MM.1S (cell line): ENCODE data around the gene MAFF.
A peak's percentile ranks its signal among the peaks of the same experiment; 100 is the strongest.

ENCODE experiments used
- DNase-seq: peaks from one replicate; pipeline ENCODE4 v3.0.0-alpha.2; 2015
- H2AFZ ChIP-seq: fragments of 300-600 bp; sonication (generic); 2 replicates; pipeline ENCODE4 v1.6.0; 2016; ENCODE audit warnings: antibody characterized with exemption, low read length
- H3F3A ChIP-seq: fragments of 300-600 bp; sonication (generic); 2 replicates; pipeline ENCODE4 v1.6.1; 2016; ENCODE audit warnings: mild to moderate bottlenecking, antibody characterized with exemption, low read length, moderate library complexity, mixed read lengths; ENCODE audit not compliant: insufficient read depth
- H3K27ac ChIP-seq: fragments of 300-600 bp; sonication (generic); 2 replicates; pipeline ENCODE4 v1.5.1; 2016; ENCODE audit warnings: mild to moderate bottlenecking, low read length
- H3K27me3 ChIP-seq: fragments of 300-600 bp; sonication (generic); replicated peaks from 2 replicates; pipeline ENCODE4 v1.6.0; 2016; ENCODE audit warnings: low read length; ENCODE audit not compliant: insufficient read depth
- H3K36me3 ChIP-seq: fragments of 300-600 bp; sonication (generic); replicated peaks from 2 replicates; pipeline ENCODE4 v1.6.1; 2016; ENCODE audit warnings: mild to moderate bottlenecking, low read length, mixed read lengths; ENCODE audit not compliant: insufficient read depth
- H3K4me1 ChIP-seq: fragments of 300-600 bp; sonication (generic); 2 replicates; pipeline ENCODE4 v1.6.1; 2016; ENCODE audit warnings: low read length, mixed read lengths
- H3K4me2 ChIP-seq: fragments of 300-600 bp; sonication (generic); 2 replicates; pipeline ENCODE4 v1.6.0; 2016; ENCODE audit warnings: low read depth, low read length
- H3K4me3 ChIP-seq: fragments of 300-600 bp; sonication (generic); 2 replicates; pipeline ENCODE4 v1.5.1; 2016; ENCODE audit warnings: low read length, mixed read lengths
- H3K79me2 ChIP-seq: fragments of 300-600 bp; sonication (generic); 2 replicates; pipeline ENCODE4 v1.6.1; 2016; ENCODE audit warnings: mixed run types, low read length, mixed read lengths
- H3K9ac ChIP-seq: fragments of 300-600 bp; sonication (generic); 2 replicates; pipeline ENCODE4 v1.6.1; 2016; ENCODE audit warnings: low read length, mixed read lengths
- H3K9me2 ChIP-seq: fragments of 300-600 bp; sonication (generic); replicated peaks from 2 replicates; pipeline ENCODE4 v1.6.1; 2016; ENCODE audit warnings: mild to moderate bottlenecking, low read length, mixed read lengths; ENCODE audit not compliant: insufficient read depth
- H3K9me3 ChIP-seq: fragments of 300-600 bp; sonication (generic); replicated peaks from 2 replicates; pipeline ENCODE4 v1.6.1; 2016; ENCODE audit warnings: mild to moderate bottlenecking, low read length, mixed read lengths; ENCODE audit not compliant: insufficient read depth
- H4K20me1 ChIP-seq: fragments of 300-600 bp; sonication (generic); 2 replicates; pipeline ENCODE4 v1.6.1; 2016; ENCODE audit warnings: mild to moderate bottlenecking, low read length, moderate library complexity, mixed read lengths; ENCODE audit not compliant: insufficient read depth
- CTCF ChIP-seq: fragments of 300-600 bp; sonication (generic); IDR thresholded peaks from 2 replicates; pipeline ENCODE4 v1.5.1; 2016; ENCODE audit warnings: antibody characterized with exemption, low read length, mixed read lengths
- EZH2 ChIP-seq: fragments of 300-600 bp; sonication (generic); optimal IDR thresholded peaks from 2 replicates; pipeline ENCODE3; 2017; ENCODE audit warnings: low read depth, mild to moderate bottlenecking, antibody characterized with exemption, low read length, mixed read lengths
- EZH2phosphoT487 ChIP-seq: fragments of 300-600 bp; sonication (generic); IDR thresholded peaks from 2 replicates; pipeline ENCODE4 v1.6.1; 2018; ENCODE audit warnings: antibody characterized with exemption, low read length

Gene MAFF

GRCh38 chr22:38257650-38258250, 56.0 kb downstream of the MAFF start:
- H3K9me2 ChIP-seq: no peaks in the 10 kb centered on the region
- no peak overlapping the region for H2AFZ ChIP-seq
- H4K20me1 ChIP-seq: no peaks in the 10 kb centered on the region
- TF ChIP-seq CTCF (no peak), EZH2 (no peak), EZH2phosphoT487 (no peak)
- H3K9ac ChIP-seq: no peak overlapping the region
- H3K4me3 ChIP-seq: no peak overlapping the region
- peaks cover 29% of the 10 kb centered on the region for H3F3A ChIP-seq
- peaks cover 93% of the 10 kb centered on the region for H3K79me2 ChIP-seq
- no peaks in the 10 kb centered on the region for H3K9me3 ChIP-seq
- H3K27ac ChIP-seq: no peak overlapping the region
- peaks cover 34% of the 10 kb centered on the region for H3K4me1 ChIP-seq
- no peak for DNase-seq
- no peak overlapping the region for H3K4me2 ChIP-seq
- no peaks in the 10 kb centered on the region for H3K36me3 ChIP-seq
- H3K27me3 ChIP-seq: no peaks in the 10 kb centered on the region

GRCh38 chr22:38258895-38259294, 57.1 kb downstream of the MAFF start:
- H3F3A ChIP-seq: peaks cover 31% of the 10 kb centered on the region
- peaks cover 94% of the 10 kb centered on the region for H3K79me2 ChIP-seq
- no peaks in the 10 kb centered on the region for H3K27me3 ChIP-seq
- H3K9me2 ChIP-seq: no peaks in the 10 kb centered on the region
- H3K9ac ChIP-seq: no peak overlapping the region
- no peaks in the 10 kb centered on the region for H3K9me3 ChIP-seq
- no peak for DNase-seq
- no peak overlapping the region for H2AFZ ChIP-seq
- H3K4me3 ChIP-seq: no peak overlapping the region
- no peaks in the 10 kb centered on the region for H4K20me1 ChIP-seq
- peaks cover 43% of the 10 kb centered on the region for H3K4me1 ChIP-seq
- TF ChIP-seq CTCF (no peak), EZH2 (no peak), EZH2phosphoT487 (no peak)
- H3K4me2 ChIP-seq: no peak overlapping the region
- no peak overlapping the region; the same call in 1 of the 2 replicates for H3K27ac ChIP-seq
- no peaks in the 10 kb centered on the region for H3K36me3 ChIP-seq

GRCh38 chr22:38259370-38259769, 57.6 kb downstream of the MAFF start:
- no peak overlapping the region for H3K4me2 ChIP-seq
- peaks cover 43% of the 10 kb centered on the region for H3K4me1 ChIP-seq
- no peak overlapping the region for H3K9ac ChIP-seq
- H4K20me1 ChIP-seq: no peaks in the 10 kb centered on the region
- TF ChIP-seq EZH2 (no peak), EZH2phosphoT487 (no peak), CTCF (no peak)
- no peak overlapping the region for H2AFZ ChIP-seq
- no peaks in the 10 kb centered on the region for H3K36me3 ChIP-seq
- H3F3A ChIP-seq: peaks cover 31% of the 10 kb centered on the region
- no peaks in the 10 kb centered on the region for H3K27me3 ChIP-seq
- peaks cover 94% of the 10 kb centered on the region for H3K79me2 ChIP-seq
- H3K27ac ChIP-seq: peak overlapping the region; percentile 98; the same call in 1 of the 2 replicates
- no peaks in the 10 kb centered on the region for H3K9me2 ChIP-seq
- no peaks in the 10 kb centered on the region for H3K9me3 ChIP-seq
- DNase-seq: no peak
- H3K4me3 ChIP-seq: no peak overlapping the region
